Spleen (tissue), 11 donors: ENCODE results near the gene CDNF. TPM values are rescaled to one million over a fixed set of nuclear protein-coding genes. Genes with fewer than 3 reads are reported as not detected.
"Not testable (repeated sequence)": the region's sequence is repeated elsewhere in the genome, so short reads cannot be mapped to it uniquely, and the experiment has no call there.

Experiments used
- DNase-seq: peaks from one replicate; pipeline ENCODE4 v3.0.0-alpha.2; 2020
- H3K27ac ChIP-seq, 8 donors: fragments of 200-600 bp; sonication (generic) in 7 of 8; 1 replicate in 4 of 8; 2 replicates in 4 of 8; pipeline versions ENCODE4 v1.5.0 to v1.8.0; 2016 to 2021; ENCODE audit warnings: inconsistent platforms in 4 of 8, mild to moderate bottlenecking in 4 of 8, moderate library complexity in 1 of 8
- H3K27me3 ChIP-seq, 7 donors: fragments of 200-600 bp; sonication (generic) in 6 of 7; replicated peaks in 1 of 7; 1 replicate in 4 of 7; 2 replicates in 3 of 7; pipeline versions ENCODE4 v1.5.0 to v1.8.0; 2016 to 2021; ENCODE audit warnings: inconsistent platforms in 3 of 7, mild to moderate bottlenecking in 1 of 7
- H3K36me3 ChIP-seq, 6 donors: fragments of 200-600 bp; sonication (generic) in 5 of 6; 1 replicate in 4 of 6; 2 replicates in 2 of 6; pipeline versions ENCODE4 v1.5.0 to v1.8.0; 2016 to 2021; ENCODE audit warnings: inconsistent platforms in 2 of 6
- H3K4me1 ChIP-seq, 6 donors: fragments of 200-600 bp; sonication (generic) in 5 of 6; 1 replicate in 3 of 6; 2 replicates in 3 of 6; pipeline versions ENCODE4 v1.5.0 to v1.8.0; 2016 to 2021; ENCODE audit warnings: inconsistent platforms in 3 of 6
- H3K4me3 ChIP-seq, 8 donors: fragments of 200-600 bp; sonication (generic) in 7 of 8; 1 replicate in 4 of 8; 2 replicates in 4 of 8; pipeline versions ENCODE4 v1.5.0 to v1.8.0; 2016 to 2021; ENCODE audit warnings: inconsistent platforms in 4 of 8, mild to moderate bottlenecking in 4 of 8, moderate library complexity in 2 of 8
- H3K9me3 ChIP-seq, 8 donors: fragments of 200-600 bp; sonication (generic) in 7 of 8; 1 replicate in 4 of 8; 2 replicates in 4 of 8; pipeline versions ENCODE4 v1.5.0 to v1.8.0; 2016 to 2021; ENCODE audit warnings: inconsistent platforms in 4 of 8
- CTCF ChIP-seq, 11 experiments: fragments of 200-600 bp in 7 of 11; fragments of 450-650 bp in 4 of 11; sonication (generic) in 4 of 11; IDR thresholded peaks in 8 of 11; conservative IDR thresholded peaks in 3 of 11; 1 replicate in 7 of 11; 2 replicates in 4 of 11; pipeline versions ENCODE4 v1.4.0 to v1.8.0; 2016 to 2021; ENCODE audit warnings: antibody characterized with exemption in 11 of 11, inconsistent platforms in 4 of 11, mild to moderate bottlenecking in 1 of 11
- POLR2A ChIP-seq, 3 donors: fragments of 450-650 bp; IDR thresholded peaks; one replicate each; pipeline ENCODE4 v1.5.1; 2017; ENCODE audit warnings: antibody characterized with exemption in 3 of 3, mild to moderate bottlenecking in 1 of 3
- POLR2AphosphoS5 ChIP-seq, 3 donors: sonication (generic); formaldehyde crosslinking; IDR thresholded peaks; one replicate each; pipeline ENCODE4 v1.5.1; 2017; ENCODE audit warnings: antibody characterized with exemption in 3 of 3
- WGBS, 5 donors: extraction: QIAGEN DNeasy Blood & Tissue Kit in 3 of 5; methylation state at CpG; one replicate each; pipeline versions ENCODE4 v1.1.5 to v1.1.7; 2013 to 2018; 5-methylcytosine and 5-hydroxymethylcytosine counted together
- intact Hi-C: fragments of 100-400 bp; cut with DNase I; formaldehyde crosslinking; loops from one replicate; pipeline ENCODE4 v1.15.0; 2023; ENCODE audit warnings: low total_unique reads
- polyA plus RNA-seq, 3 donors: library from polyadenylated mRNA; stranded (reverse); fragments of 200-250 nt; gene quantifications; one replicate each; pipeline ENCODE4 v1.2.1, GENCODE V29; 2013
- total RNA-seq, 7 donors: library from RNA; depleted of rRNA in 3 of 7; stranded (reverse); fragments of >200 nt in 3 of 7; fragmentation: NEBNext Ultra II Directional in 4 of 7; extraction: Animal tissue kit (Norgen Biotek cat#: 25700) in 4 of 7; gene quantifications; one replicate each; pipeline versions ENCODE4 v1.1.0 to v1.2.1, GENCODE V29; 2016 to 2021
- donor health status: healthy with polysubstance abuse.
- donor health status: DM: no; HTN: no; CAD: no; lungs with moderate emphysema.
- donor health status: DM: no; HTN: no; CAD: no.
- donor health status: Bipolar disorder and iron deficiency.
- donor health status: healthy.
- donor health status: DM: no; HTN: no; CAD: no.
- donor health status: DM: yes; HTN: yes; CAD: no.

Gene CDNF
- total and polyA plus RNA-seq, 10 donors, result 0.67 to 2.5 (median 1.5) TPM; not detected in 1

GRCh38 chr10:14875941-14876340 is 38.1 kb upstream of the CDNF start:
- WGBS, 5 donors, result 85 to 95% (median 91%) methylated on average over 12 of the region's 12 CpGs
- DNase-seq, result no peak
- H3K4me1 ChIP-seq, result peaks cover 14 to 42% (median 28%) of the 10 kb centered on the region in 6 donors
- no peaks in the 10 kb centered on the region for H3K9me3 ChIP-seq
- intact Hi-C loops, result no loop called here
- TF ChIP-seq POLR2A (IDR thresholded peaks at IDR 0.05), result no peak
- no peak for TF ChIP-seq POLR2AphosphoS5 (IDR thresholded peaks at IDR 0.05)
- no peak for TF ChIP-seq CTCF (IDR thresholded peaks at IDR 0.05 in 8 of 11, conservative IDR thresholded peaks at IDR 0.05 in 3 of 11)
- no peak overlapping the region for H3K4me3 ChIP-seq
- no peaks in the 10 kb centered on the region for H3K27me3 ChIP-seq
- H3K27ac ChIP-seq, result no peak overlapping the region
- H3K36me3 ChIP-seq, result peaks cover 0 to 15% (median 4%) of the 10 kb centered on the region in 6 donors

GRCh38 chr10:14873090-14873760 is 35.4 kb upstream of the CDNF start:
- Histone ChIP-seq H3K9me3 (no peaks in the 10 kb centered on the region), H3K36me3 (peaks cover 0 to 42% (median 19%) of the 10 kb centered on the region in 6 donors), H3K27me3 (no peaks in the 10 kb centered on the region), H3K27ac (no peak overlapping the region), H3K4me1 (peaks cover 7 to 24% (median 15%) of the 10 kb centered on the region in 6 donors), H3K4me3 (no peak overlapping the region)
- intact Hi-C loops, result no loop called here
- DNase-seq, result no peak
- 75 to 87% (median 81%) methylated on average over 2 of the region's 2 CpGs for WGBS, 5 donors
- TF ChIP-seq CTCF (IDR thresholded peaks at IDR 0.05 in 8 of 11, conservative IDR thresholded peaks at IDR 0.05 in 3 of 11) (no peak), POLR2A (IDR thresholded peaks at IDR 0.05) (no peak), POLR2AphosphoS5 (IDR thresholded peaks at IDR 0.05) (no peak)

GRCh38 chr10:14864871-14865270 is 27.0 kb upstream of the CDNF start:
- DNase-seq, H3K27ac ChIP-seq, H3K4me1 ChIP-seq, H3K9me3 ChIP-seq, H3K27me3 ChIP-seq, H3K4me3 ChIP-seq, intact Hi-C loops: not testable (repeated sequence)
- peaks cover 6 to 88% (median 35%) of the 10 kb centered on the region in 6 donors for H3K36me3 ChIP-seq
- WGBS, 5 donors, result 84 to 97% (median 89%) methylated on average over 3 of the region's 3 CpGs

GRCh38 chr10:14864466-14864865 is 26.6 kb upstream of the CDNF start:
- H3K4me3 ChIP-seq, intact Hi-C loops, H3K9me3 ChIP-seq, H3K27me3 ChIP-seq, H3K4me1 ChIP-seq, H3K27ac ChIP-seq, DNase-seq: not testable (repeated sequence)
- H3K36me3 ChIP-seq, result peaks cover 2 to 84% (median 31%) of the 10 kb centered on the region in 6 donors
- 92 to 100% (median 98%) methylated on average over 6 of the region's 6 CpGs for WGBS, 5 donors

GRCh38 chr10:14860791-14861190 is 23.0 kb upstream of the CDNF start:
- Histone ChIP-seq H3K9me3 (no peaks in the 10 kb centered on the region), H3K27ac (no peak overlapping the region), H3K4me1 (peaks cover 0 to 6% (median 0%) of the 10 kb centered on the region in 6 donors), H3K4me3 (no peak overlapping the region), H3K27me3 (no peaks in the 10 kb centered on the region), H3K36me3 (peaks cover 0 to 82% (median 21%) of the 10 kb centered on the region in 6 donors)
- WGBS, 5 donors, result 83 to 100% (median 94%) methylated on average over 1 of the region's 1 CpG
- intact Hi-C loops, result no loop called here
- no peak for TF ChIP-seq POLR2AphosphoS5 (IDR thresholded peaks at IDR 0.05)
- no peak for TF ChIP-seq CTCF (IDR thresholded peaks at IDR 0.05 in 8 of 11, conservative IDR thresholded peaks at IDR 0.05 in 3 of 11)
- TF ChIP-seq POLR2A (IDR thresholded peaks at IDR 0.05), result no peak
- no peak for DNase-seq
